Calu3 (cell line): ENCODE measurements around the gene PDHX. TPM values are rescaled to one million over a fixed set of nuclear protein-coding genes. Genes with fewer than 3 reads are reported as not detected.

Source experiments
- BruUV-seq: library from RNA; stranded (reverse); fragments of 400-500 nt; replicated peaks from 2 replicates; lab custom pipeline; 2021; lab: Mats Ljungman, UMichigan
- CTCF ChIA-PET: fragments of 300-600 bp; sonication (Branson Sonifier 250); formaldehyde crosslinking; loops from one replicate; lab custom pipeline; 2022; ENCODE audit warnings: antibody characterized with exemption; lab: Charles Lee
- DNase-seq: peaks from one replicate; pipeline ENCODE4 v3.0.0; 2022
- H3K27ac Mint-ChIP-seq: one replicate; pipeline ENCODE4 v1.8.0; 2022; ENCODE audit warnings: mixed read lengths; ENCODE audit not compliant: unreplicated experiment
- H3K27me3 Mint-ChIP-seq: one replicate; pipeline ENCODE4 v1.8.0; 2022; ENCODE audit warnings: mixed read lengths; ENCODE audit not compliant: unreplicated experiment
- H3K36me3 Mint-ChIP-seq: one replicate; pipeline ENCODE4 v1.8.0; 2022; ENCODE audit warnings: mild to moderate bottlenecking, moderate library complexity, mixed read lengths; ENCODE audit not compliant: insufficient read depth, unreplicated experiment
- H3K4me1 Mint-ChIP-seq: one replicate; pipeline ENCODE4 v1.8.0; 2022; ENCODE audit warnings: mild to moderate bottlenecking, low read depth, mixed read lengths; ENCODE audit not compliant: unreplicated experiment
- H3K4me3 Mint-ChIP-seq: one replicate; pipeline ENCODE4 v1.8.0; 2022; ENCODE audit warnings: mild to moderate bottlenecking, low read depth, moderate library complexity, mixed read lengths; ENCODE audit not compliant: unreplicated experiment
- H3K9me3 Mint-ChIP-seq: one replicate; pipeline ENCODE4 v1.8.0; 2022; ENCODE audit warnings: low read depth, mixed read lengths; ENCODE audit not compliant: unreplicated experiment
- CTCF ChIP-seq: fragments of 200-600 bp; IDR thresholded peaks from one replicate; pipeline ENCODE4 v1.8.0; 2022; ENCODE audit warnings: antibody characterized with exemption; ENCODE audit not compliant: unreplicated experiment
- intact Hi-C: fragments of 100-400 bp; cut with micrococcal nuclease; formaldehyde crosslinking; loops from one replicate; pipeline ENCODE4 v1.10.0; 2022; ENCODE audit not compliant: unreplicated experiment
- total RNA-seq: library from RNA; stranded (reverse); gene quantifications from 2 replicates; pipeline ENCODE4 v1.2.3, GENCODE V29; 2022

Gene PDHX
- total RNA-seq, 1 experiment from 2014 or later: 47.6 TPM

DNA sequence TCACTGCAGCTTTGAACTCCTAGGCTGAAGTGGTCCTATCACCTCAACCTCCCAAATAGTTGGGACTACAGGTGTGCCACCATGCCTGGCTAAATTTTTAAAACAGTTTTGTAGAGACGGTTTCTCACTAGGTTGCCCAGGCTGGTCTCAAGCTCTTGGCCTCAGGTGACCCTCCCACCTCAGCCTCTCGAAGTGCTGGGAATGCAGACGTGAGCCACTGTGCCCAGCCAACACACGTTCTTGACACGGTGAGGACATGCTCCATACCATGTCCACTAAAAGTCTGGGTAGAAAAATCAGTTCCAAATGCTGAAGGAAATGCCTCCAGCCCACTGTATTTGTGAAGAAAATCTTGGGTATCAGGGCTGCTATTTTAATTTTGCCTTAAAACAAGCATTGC, 46.9 kb downstream of the PDHX start:
- CTCF ChIA-PET: no interaction called here
- intact Hi-C loops: no loop called here
- H3K4me1 Mint-ChIP-seq: no peaks in the 10 kb centered on the region
- no peaks in the 10 kb centered on the region for H3K9me3 Mint-ChIP-seq
- no peak overlapping the region for H3K27ac Mint-ChIP-seq
- peaks cover 5% of the 10 kb centered on the region for H3K36me3 Mint-ChIP-seq
- H3K27me3 Mint-ChIP-seq: no peaks in the 10 kb centered on the region
- DNase-seq: no peak
- H3K4me3 Mint-ChIP-seq: no peak overlapping the region
- BruUV-seq: no TSS peak
- no peak for TF ChIP-seq CTCF

- intact Hi-C loops: no loop called here
- Mint-ChIP-seq H3K36me3 (peaks cover 8% of the 10 kb centered on the region), H3K4me3 (no peak overlapping the region), H3K9me3 (no peaks in the 10 kb centered on the region), H3K27me3 (no peaks in the 10 kb centered on the region), H3K27ac (no peak overlapping the region), H3K4me1 (no peaks in the 10 kb centered on the region)
- no TSS peak for BruUV-seq
- DNase-seq: no peak
- CTCF ChIA-PET: no interaction called here
- TF ChIP-seq CTCF: no peak
These were observed 48.4 kb downstream of the PDHX start for GRCh38 chr11:34964610-34965331.

GRCh38 chr11:34968862-34969261, 52.4 kb downstream of the PDHX start:
- no peaks in the 10 kb centered on the region for H3K27me3 Mint-ChIP-seq
- CTCF ChIA-PET: no interaction called here
- intact Hi-C loops: no loop called here
- BruUV-seq: no TSS peak
- no peak for TF ChIP-seq CTCF
- no peaks in the 10 kb centered on the region for H3K9me3 Mint-ChIP-seq
- H3K27ac Mint-ChIP-seq: no peak overlapping the region
- H3K4me1 Mint-ChIP-seq: no peaks in the 10 kb centered on the region
- no peak overlapping the region for H3K4me3 Mint-ChIP-seq
- peaks cover 9% of the 10 kb centered on the region for H3K36me3 Mint-ChIP-seq
- DNase-seq: no peak

GRCh38 chr11:34970033-34970432, 53.6 kb downstream of the PDHX start:
- Mint-ChIP-seq H3K27ac (no peak overlapping the region), H3K27me3 (no peaks in the 10 kb centered on the region), H3K36me3 (peaks cover 10% of the 10 kb centered on the region), H3K4me1 (peaks cover 2% of the 10 kb centered on the region), H3K9me3 (no peaks in the 10 kb centered on the region), H3K4me3 (no peak overlapping the region)
- no TSS peak for BruUV-seq
- CTCF ChIA-PET: no interaction called here
- TF ChIP-seq CTCF: no peak
- DNase-seq: no peak
- intact Hi-C loops: no loop called here
